ENCODE measurements around the gene TMEM120A.

The TMEM120A gene

DNA sequence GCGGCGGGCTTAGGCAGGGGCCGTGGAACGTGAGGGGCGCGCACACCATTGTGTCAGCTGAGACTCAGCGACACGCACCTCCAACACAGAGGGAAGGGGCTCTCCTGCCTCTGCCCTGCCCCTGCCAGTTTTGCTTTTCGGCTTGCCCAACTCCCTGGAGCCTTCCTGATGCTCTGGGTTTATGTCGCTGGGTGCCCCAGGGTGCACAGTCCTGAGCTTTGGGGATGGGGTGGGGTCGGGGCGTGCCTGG, 13.3 kb downstream of the TMEM120A start:
- DNase-seq (ENCODE audit: low read depth in 2 of 2), result no peak

DNA sequence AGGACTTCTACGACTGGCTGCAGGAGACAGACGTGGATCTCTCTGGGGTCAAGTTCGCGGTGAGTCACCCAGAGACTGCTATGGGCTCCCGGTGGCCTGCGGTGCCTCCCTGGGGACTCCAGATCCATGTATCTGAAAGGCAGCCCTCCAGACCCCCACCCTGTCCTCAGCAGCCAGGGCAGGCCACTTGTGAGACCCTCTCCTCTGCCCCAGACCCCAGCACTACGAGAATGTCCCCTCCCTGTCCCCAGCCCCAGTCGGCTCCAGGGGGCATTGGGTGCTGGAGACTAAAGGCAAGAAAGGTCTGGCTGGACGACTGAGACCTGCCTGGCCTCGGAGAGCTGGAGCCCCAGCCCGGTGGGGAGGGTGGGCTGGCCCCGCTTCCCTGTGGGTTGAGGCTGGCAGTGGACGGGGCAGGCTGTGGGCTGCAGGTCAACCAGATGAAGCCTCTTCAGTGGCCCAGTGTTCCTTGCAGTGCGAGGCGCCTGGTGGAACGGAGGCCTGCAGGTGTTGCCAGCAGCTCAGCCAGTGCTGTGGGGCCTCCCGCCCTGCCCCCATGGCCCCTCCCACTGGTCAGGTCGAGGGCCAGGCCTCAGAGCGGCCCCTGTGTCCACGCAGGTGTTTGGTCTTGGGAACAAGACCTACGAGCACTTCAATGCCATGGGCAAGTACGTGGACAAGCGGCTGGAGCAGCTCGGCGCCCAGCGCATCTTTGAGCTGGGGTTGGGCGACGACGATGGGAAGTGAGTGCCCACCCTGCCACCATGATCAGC, 13.8 kb downstream of the TMEM120A start:
- no peak for DNase-seq (ENCODE audit: low read depth in 2 of 2)

- DNase-seq (ENCODE audit: low read depth in 2 of 2), result no peak
Measured at GRCh38 chr7:75979759-75980429, 14.5 kb downstream of the TMEM120A start.

DNA sequence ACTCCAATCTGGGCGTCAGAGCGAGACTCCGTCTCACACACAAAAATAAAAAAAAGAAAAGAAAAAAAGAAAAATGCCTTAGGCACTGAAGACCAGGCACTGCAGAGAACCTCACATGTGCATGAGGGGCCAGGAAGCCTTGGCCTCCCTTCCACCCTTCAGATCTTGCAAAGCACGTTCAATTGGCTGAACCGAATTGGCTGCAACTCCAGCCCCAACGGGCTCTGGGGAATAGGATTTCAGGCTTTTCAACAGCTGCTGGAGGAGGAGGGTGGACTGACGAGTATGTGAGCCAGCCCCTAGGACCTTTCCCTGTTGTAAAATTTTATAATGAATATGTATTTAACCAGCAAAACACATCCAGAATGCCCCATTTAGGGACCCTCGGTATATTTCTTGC, 16.7 kb downstream of the TMEM120A start:
- DNase-seq (ENCODE audit: low read depth in 2 of 2), result no peak

GRCh38 chr7:75971961-75972763, 22.2 kb downstream of the TMEM120A start:
- no peak for DNase-seq (ENCODE audit: low read depth in 2 of 2)

GRCh38 chr7:75971309-75971960, 23.0 kb downstream of the TMEM120A start:
- DNase-seq (ENCODE audit: low read depth in 2 of 2), result no peak

GRCh38 chr7:75969704-75970498, 24.5 kb downstream of the TMEM120A start:
- DNase-seq (ENCODE audit: low read depth in 2 of 2), result no peak

DNA sequence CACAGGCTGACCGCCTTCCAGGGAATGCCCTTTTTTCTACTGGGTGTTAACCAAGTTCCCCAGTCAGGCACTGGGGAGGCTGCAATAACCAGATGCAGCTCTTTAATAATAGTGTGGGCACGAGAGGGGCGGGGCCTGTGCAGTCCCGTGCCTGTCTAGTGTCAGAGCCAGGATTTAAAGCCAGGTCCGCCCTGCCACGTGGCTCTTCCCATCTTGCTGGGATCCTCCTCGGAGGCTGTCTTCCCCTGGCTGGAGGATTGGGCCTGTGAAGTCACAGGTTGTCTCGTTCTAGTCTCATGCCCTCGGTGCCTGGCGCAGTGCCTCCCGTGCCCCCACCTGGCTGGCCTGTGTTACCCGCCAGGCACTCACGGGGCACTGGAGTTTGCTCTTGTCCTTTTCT, 25.2 kb downstream of the TMEM120A start:
- DNase-seq (ENCODE audit: low read depth in 2 of 2), result no peak

DNA sequence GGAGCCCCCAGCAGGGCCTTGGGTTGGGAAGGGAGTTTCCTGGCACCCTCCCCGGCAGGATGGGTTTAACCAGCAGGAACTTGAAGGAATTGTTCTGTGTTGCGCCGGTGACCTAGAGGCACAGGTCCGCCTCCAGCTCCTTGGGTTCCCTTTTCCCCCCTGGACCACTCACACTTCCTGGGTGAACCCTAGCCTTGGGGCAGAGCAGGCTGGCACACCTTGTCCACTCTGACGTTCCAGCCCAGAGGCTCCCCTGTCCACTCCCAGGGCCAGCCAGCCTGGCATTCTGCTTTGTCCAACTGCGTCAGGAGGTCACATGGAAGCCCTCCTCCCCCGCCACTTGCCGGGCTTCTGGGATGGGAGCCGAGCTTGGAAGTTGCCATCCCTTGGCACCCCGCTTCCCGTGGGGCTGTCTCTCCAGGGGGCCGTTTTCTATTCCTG, 25.8 kb downstream of the TMEM120A start:
- no peak for DNase-seq (ENCODE audit: low read depth in 2 of 2)

DNA sequence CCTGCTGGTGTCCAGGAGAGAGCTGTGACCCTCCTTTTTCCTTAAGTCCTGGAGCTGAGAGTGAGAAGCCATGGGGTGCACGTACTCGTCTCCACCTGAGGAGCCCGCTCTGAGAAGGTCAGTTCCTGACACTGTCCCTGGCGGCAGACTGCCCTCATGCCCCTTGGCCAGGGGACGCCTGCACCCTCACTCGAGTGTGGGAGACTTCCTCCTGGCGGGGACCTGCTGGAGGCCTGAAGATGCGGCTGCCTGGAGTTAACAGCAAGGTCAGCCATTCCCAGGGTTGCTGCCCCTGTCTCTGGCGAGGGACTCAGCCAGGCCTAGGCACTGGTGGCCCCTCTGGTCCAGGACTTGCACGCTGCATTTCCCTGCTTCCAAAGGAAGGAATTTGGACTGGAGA, 26.4 kb downstream of the TMEM120A start:
- DNase-seq (ENCODE audit: low read depth in 2 of 2), result no peak

GRCh38 chr7:75967487-75967997, 26.9 kb downstream of the TMEM120A start:
- no peak for DNase-seq (ENCODE audit: low read depth in 2 of 2)

DNA sequence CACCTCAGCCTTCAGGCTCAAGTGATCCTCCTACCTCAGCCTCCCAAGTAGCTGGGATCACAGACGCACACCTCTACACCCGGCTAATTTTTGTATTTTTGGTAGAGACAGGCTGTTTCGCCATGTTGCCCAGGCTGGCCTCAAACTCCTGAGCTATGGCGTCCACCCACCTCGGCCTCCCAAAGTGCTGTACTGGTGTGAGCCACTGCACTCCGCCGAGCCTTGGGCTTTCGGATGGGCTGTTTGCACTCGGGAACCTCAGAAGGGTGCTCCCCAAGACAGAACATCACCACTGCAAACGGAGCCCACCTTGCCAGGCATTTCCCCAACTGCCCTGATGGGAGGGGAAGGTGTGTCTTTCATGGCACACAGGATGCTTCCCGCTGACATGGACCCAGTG, 27.3 kb downstream of the TMEM120A start:
- no peak for DNase-seq (ENCODE audit: low read depth in 2 of 2)

DNA sequence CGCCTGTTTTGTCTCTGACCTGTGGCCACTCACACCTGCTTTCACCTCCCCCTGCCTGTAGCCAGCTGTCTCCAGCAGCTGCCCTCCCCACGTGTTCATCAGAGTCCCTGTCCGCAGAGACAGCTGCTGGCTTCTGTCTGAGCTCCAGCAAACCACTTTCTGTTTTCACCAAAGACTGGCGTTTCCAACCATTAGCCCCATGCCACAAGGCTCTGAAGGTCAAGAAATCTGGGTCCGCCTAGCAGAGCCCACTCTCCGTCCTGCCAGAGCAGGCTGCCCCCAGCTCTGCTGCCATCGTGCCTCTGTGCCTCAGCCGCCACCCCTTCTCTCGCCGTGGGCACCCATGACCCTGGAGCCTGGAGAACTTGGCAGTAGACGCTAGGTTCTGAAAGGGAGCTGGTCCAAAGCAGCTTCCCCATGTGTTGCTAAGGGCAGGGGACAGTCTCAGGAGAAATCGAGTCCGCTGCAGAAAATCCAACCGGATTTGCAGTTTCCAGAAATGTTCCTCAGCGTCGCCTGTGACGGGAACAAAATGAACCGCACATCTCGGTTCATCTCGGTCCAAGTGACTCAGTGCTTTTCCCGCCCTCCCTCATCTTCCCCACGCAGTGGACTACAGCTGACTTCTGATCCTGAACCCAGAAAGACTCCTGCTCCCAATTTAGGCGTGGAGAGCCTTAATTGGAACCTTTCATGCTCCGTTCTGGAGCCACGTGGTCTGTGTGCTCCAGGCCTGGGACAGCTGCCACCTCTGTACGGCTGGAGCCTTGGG, 28.0 kb downstream of the TMEM120A start:
- no peak for DNase-seq (ENCODE audit: low read depth in 2 of 2)

GRCh38 chr7:75965617-75966016, 28.8 kb downstream of the TMEM120A start:
- DNase-seq (ENCODE audit: low read depth in 2 of 2), result no peak

DNA sequence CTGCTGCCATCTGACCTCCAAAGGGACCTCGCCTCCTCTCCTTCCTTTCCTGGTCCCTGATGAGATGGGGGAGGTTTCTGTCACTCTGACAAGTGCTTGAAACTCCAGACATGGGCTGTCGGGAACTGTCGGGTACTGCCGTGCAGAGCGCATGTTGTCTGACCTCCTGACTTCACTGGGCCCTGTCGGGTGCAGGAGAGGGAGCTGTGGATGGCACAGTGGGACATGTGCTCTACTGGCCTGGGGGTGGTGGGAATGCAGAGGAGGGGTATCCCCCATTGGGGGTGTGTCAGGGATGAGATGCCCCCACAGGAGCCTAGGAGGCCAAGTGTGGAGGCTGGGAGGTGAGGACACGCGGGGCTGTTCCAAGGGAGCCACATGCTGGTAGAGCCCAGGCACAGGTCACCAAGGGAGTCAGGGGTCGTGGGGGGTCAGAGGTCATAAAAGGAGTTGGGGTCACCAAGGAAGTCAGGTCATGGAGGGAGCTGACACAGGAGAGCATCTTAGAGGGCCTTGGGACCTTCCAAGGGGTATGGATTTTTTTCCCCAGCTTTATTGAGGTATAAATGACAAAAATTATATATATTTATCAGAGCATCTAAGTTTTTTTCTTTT, 30.9 kb downstream of the TMEM120A start:
- no peak for DNase-seq (ENCODE audit: low read depth in 2 of 2)

- no peak for DNase-seq (ENCODE audit: low read depth in 2 of 2)
Measured at GRCh38 chr7:75962607-75963380, 31.6 kb downstream of the TMEM120A start.

- no peak for DNase-seq (ENCODE audit: low read depth in 2 of 2)
Measured at GRCh38 chr7:75961218-75961617, 33.2 kb downstream of the TMEM120A start.

- no peak for DNase-seq (ENCODE audit: low read depth in 2 of 2)
Measured at GRCh38 chr7:75960372-75960771, 34.0 kb downstream of the TMEM120A start.

DNA sequence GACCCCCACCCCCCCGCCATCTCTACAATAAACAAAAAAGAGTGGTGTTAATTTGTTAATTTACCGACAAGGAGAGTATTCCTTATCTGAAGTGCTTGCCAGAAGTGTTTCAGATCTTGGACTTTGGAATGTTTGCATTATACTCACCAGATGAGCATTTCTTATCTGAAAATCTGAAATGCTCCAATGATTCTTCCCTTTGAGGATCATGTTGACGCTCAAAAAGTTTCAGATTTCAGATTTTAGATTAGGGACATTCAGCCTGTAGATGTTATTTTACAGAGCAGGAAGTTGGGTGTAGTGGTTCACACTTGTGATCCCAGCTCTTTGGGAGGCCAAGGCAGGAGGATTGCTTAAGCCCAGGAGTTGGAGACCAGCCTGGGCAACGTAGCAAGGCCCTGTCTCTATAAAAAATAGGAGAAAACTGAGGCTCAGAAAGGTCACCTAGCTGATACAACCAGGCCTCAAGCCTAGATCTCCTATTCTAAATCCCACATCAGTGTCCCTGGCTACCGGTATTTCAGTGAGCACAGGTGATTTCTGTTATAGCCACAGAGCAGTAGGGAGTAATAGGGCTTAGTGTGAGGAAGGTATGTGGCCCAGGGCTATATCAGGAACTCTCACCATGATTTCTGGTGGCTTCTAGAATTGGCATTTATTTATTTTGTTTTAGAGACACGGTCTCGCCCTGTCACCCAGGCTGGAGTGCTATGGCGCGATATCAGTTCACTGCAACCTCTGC, 35.4 kb downstream of the TMEM120A start:
- no peak for DNase-seq (ENCODE audit: low read depth in 2 of 2)

All from activated CD4-positive, alpha-beta T cell treated with anti-CD3 and anti-CD28 coated beads for 24 hours (primary cell).